SK-MEL-5 (cell line): ENCODE measurements around the gene PCDHGA1. TPM values are rescaled to one million over a fixed set of nuclear protein-coding genes. Genes with fewer than 3 reads are reported as not detected.
"Not testable (repeated sequence)": the region's sequence is repeated elsewhere in the genome, so short reads cannot be mapped to it uniquely, and the experiment has no call there.

Experiments used
- DNase-seq: peaks from one replicate; pipeline ENCODE4 v3.0.0-alpha.2; 2016; ENCODE audit warnings: low read depth, low spot score
- in situ Hi-C: cut with HindIII; loops from 2 replicates; pipeline ENCODE4 v1.10.0; 2016; ENCODE audit warnings: low sequenced_read_pairs, high pct_unique_total_duplicates, low pct_unique_long_range_greater_than_20kb
- total RNA-seq: library from RNA; depleted of rRNA; stranded (reverse); fragments of >200 nt; shearing (Covaris generic); gene quantifications from 2 replicates; pipeline ENCODE4 v1.2.3, GENCODE V29; 2014

Gene PCDHGA1
- total RNA-seq, 1 experiment from 2014 or later, result 0.63 TPM

GRCh38 chr5:141343242-141343952 is 13.1 kb downstream of the PCDHGA1 start, which contains the start of gene PCDHGA3:
Gene PCDHGA3 (plus strand): TSS chr5:141343829. CDS start chr5:141344034, 205 bp downstream.
- DNase-seq, result peak; percentile 41
- in situ Hi-C loops, result no loop called here

GRCh38 chr5:141343953-141344463 is 13.7 kb downstream of the PCDHGA1 start:
- in situ Hi-C loops, result no loop called here
- DNase-seq, result no peak

- in situ Hi-C loops, result no loop called here
Observed at GRCh38 chr5:141345327-141345726, 15.0 kb downstream of the PCDHGA1 start.

GRCh38 chr5:141346017-141346416 is 15.7 kb downstream of the PCDHGA1 start:
- DNase-seq, in situ Hi-C loops: not testable (repeated sequence)

More at GRCh38 chr5:141345327-141345726, 15.0 kb downstream of the PCDHGA1 start:
- no peak for DNase-seq

GRCh38 chr5:141349917-141350619 is 19.8 kb downstream of the PCDHGA1 start, which contains the start of gene PCDHGB1:
Gene PCDHGB1 (plus strand): TSS chr5:141350099. CDS start chr5:141350261, 162 bp downstream.
- in situ Hi-C loops, result no loop called here
- peak; percentile 75 for DNase-seq

GRCh38 chr5:141351591-141351990 is 21.3 kb downstream of the PCDHGA1 start:
- DNase-seq, result no peak
- in situ Hi-C loops, result no loop called here

- in situ Hi-C loops, result no loop called here
- DNase-seq, result no peak
Observed at GRCh38 chr5:141354900-141355469, 24.7 kb downstream of the PCDHGA1 start, which contains the start of gene PCDHGA4. Gene PCDHGA4 (plus strand): TSS chr5:141355021. CDS start chr5:141355108, 87 bp downstream.

- DNase-seq, result no peak
- in situ Hi-C loops, result no loop called here
Observed at GRCh38 chr5:141355641-141356040, 25.3 kb downstream of the PCDHGA1 start.

GRCh38 chr5:141356133-141356532 is 25.8 kb downstream of the PCDHGA1 start:
- DNase-seq, result no peak
- in situ Hi-C loops, result no loop called here

GRCh38 chr5:141356950-141357349 is 26.6 kb downstream of the PCDHGA1 start:
- in situ Hi-C loops, result no loop called here
- no peak for DNase-seq

- in situ Hi-C loops, result no loop called here
- peak; percentile 51 for DNase-seq
Observed at GRCh38 chr5:141359790-141360426, 29.6 kb downstream of the PCDHGA1 start, which contains the start of gene PCDHGB2. Gene PCDHGB2 (plus strand): TSS chr5:141359994. CDS start chr5:141360136, 142 bp downstream.

- no peak for DNase-seq
- in situ Hi-C loops, result no loop called here
Observed at GRCh38 chr5:141360685-141361084, 30.4 kb downstream of the PCDHGA1 start.

GRCh38 chr5:141362719-141363118 is 32.4 kb downstream of the PCDHGA1 start:
- DNase-seq, result no peak
- in situ Hi-C loops, result no loop called here

- in situ Hi-C loops, result no loop called here
Observed at GRCh38 chr5:141363952-141364660, 33.8 kb downstream of the PCDHGA1 start, which contains the start of gene PCDHGA5. Gene PCDHGA5 (plus strand): TSS chr5:141364162. CDS start chr5:141364331, 169 bp downstream.

GRCh38 chr5:141366016-141366896 is 35.9 kb downstream of the PCDHGA1 start:
- no peak for DNase-seq
- in situ Hi-C loops, result no loop called here

More at GRCh38 chr5:141363952-141364660, 33.8 kb downstream of the PCDHGA1 start, which contains the start of gene PCDHGA5:
- peak; percentile 20 for DNase-seq
